Measurements from ENCODE around the gene PCSK4. TPM values are rescaled to one million over a fixed set of nuclear protein-coding genes. Genes with fewer than 3 reads are reported as not detected.

The PCSK4 gene
- total RNA-seq, 1 experiment from 2014 or later: 9.1 TPM

- H3K79me1 ChIP-seq (ENCODE audit: insufficient read depth, low read depth, low read length, poor library complexity, severe bottlenecking): no peaks in the 10 kb centered on the region
- no peaks in the 10 kb centered on the region for H3K9me3 ChIP-seq (ENCODE audit: control insufficient read depth, low read depth, low read length)
- no peak for TF ChIP-seq CTCF (conservative IDR thresholded peaks at IDR 0.05)
- Mint-ChIP-seq H3K9me3 (no peaks in the 10 kb centered on the region; a peak in 1 of 5 replicates), H3K4me3 (peak overlapping the region in 1 of 2 experiments; percentile 71; a peak in 3 of 5 replicates), H3K4me1 (peaks cover 12 to 34% of the 10 kb centered on the region in 2 experiments), H3K36me3 (ENCODE audit: insufficient read depth in 1 of 3, low read depth in 3 of 3) (peaks cover 0 to 13% (median 5%) of the 10 kb centered on the region in 3 experiments; a peak in 3 of 7 replicates), H3K27ac (peak overlapping the region in 1 of 3 experiments; percentile 55; a peak in 1 of 7 replicates), H3K27me3 (ENCODE audit: low read depth) (peaks cover 78% of the 10 kb centered on the region)
- H3K27ac ChIP-seq (ENCODE audit: insufficient read length, low read depth, low read length): no peak overlapping the region
- H2BK12ac ChIP-seq (ENCODE audit: insufficient read length, low read depth, low read length): no peak overlapping the region
- H2BK20ac ChIP-seq (ENCODE audit: low read depth, low read length, poor library complexity, severe bottlenecking): no peak overlapping the region
- no peak overlapping the region for H3K9ac ChIP-seq (ENCODE audit: extremely low read depth, insufficient read length, low read length)
- H3K23ac ChIP-seq (ENCODE audit: insufficient read length, low read depth, low read length): no peak overlapping the region
- H4K5ac ChIP-seq (ENCODE audit: insufficient read length, low read depth, low read length): no peak overlapping the region
- no peaks in the 10 kb centered on the region; the same call in 1 of the 2 replicates for H3K4me1 ChIP-seq (ENCODE audit: insufficient read depth, low read length)
- peak; percentile 98 for DNase-seq
- H2AK5ac ChIP-seq (ENCODE audit: insufficient read length, low read length): no peak overlapping the region
- H3K14ac ChIP-seq (ENCODE audit: insufficient read depth, low read length): no peak overlapping the region
- WGBS (ENCODE audit: extremely low coverage, insufficient read length, low lambda C conversion rate): no CpG with 5 or more reads among the region's 42 CpGs
- H3K27me3 ChIP-seq (ENCODE audit: insufficient read depth, low read length): peaks cover 6% of the 10 kb centered on the region; the same call in 1 of the 2 replicates
- no peak overlapping the region for H2BK5ac ChIP-seq (ENCODE audit: insufficient read length, low read length)
- peaks cover 11% of the 10 kb centered on the region for H3K23me2 ChIP-seq (ENCODE audit: insufficient read length, low read depth, low read length, poor library complexity, severe bottlenecking)
- no peak overlapping the region for H3K56ac ChIP-seq (ENCODE audit: insufficient read length, low read depth, low read length)
- no peak overlapping the region for H3K18ac ChIP-seq (ENCODE audit: insufficient read length, low read depth, low read length)
- H2BK15ac ChIP-seq (ENCODE audit: low read depth, low read length): no peak overlapping the region
- H2BK120ac ChIP-seq (ENCODE audit: low read depth, low read length, poor library complexity, severe bottlenecking): no peak overlapping the region
- no peak overlapping the region for H4K8ac ChIP-seq (replicated peaks; ENCODE audit: insufficient read length, low read depth, low read length)
- no peak overlapping the region for H4K91ac ChIP-seq (ENCODE audit: insufficient read length, low read depth, low read length)
- no peak overlapping the region for H3K4ac ChIP-seq (ENCODE audit: low read depth, low read length)
- H3K79me2 ChIP-seq (ENCODE audit: insufficient read depth, low read length): no peaks in the 10 kb centered on the region
- no peak overlapping the region for H3K4me2 ChIP-seq (ENCODE audit: insufficient read depth, insufficient read length, low read length)
- no peak overlapping the region for H3T11ph ChIP-seq (ENCODE audit: low read length)
- no peaks in the 10 kb centered on the region for H4K20me1 ChIP-seq (ENCODE audit: control insufficient read depth, insufficient read depth, insufficient read length)
- H2AFZ ChIP-seq (ENCODE audit: low read length): no peak overlapping the region
These were observed 34.6 kb downstream of the PCSK4 start for GRCh38 chr19:1455336-1456120.
